HG03460 (cell line): Measurements from ENCODE around the gene CYB5R4.
"Not testable (repeated sequence)": the region's sequence is repeated elsewhere in the genome, so short reads cannot be mapped to it uniquely, and the experiment has no call there.

ENCODE experiments used
- ATAC-seq: cut with Tn5 transposase; IDR thresholded peaks from one replicate; pipeline ENCODE4 v1.9.1; 2021; ENCODE audit not compliant: unreplicated experiment

Gene CYB5R4

DNA sequence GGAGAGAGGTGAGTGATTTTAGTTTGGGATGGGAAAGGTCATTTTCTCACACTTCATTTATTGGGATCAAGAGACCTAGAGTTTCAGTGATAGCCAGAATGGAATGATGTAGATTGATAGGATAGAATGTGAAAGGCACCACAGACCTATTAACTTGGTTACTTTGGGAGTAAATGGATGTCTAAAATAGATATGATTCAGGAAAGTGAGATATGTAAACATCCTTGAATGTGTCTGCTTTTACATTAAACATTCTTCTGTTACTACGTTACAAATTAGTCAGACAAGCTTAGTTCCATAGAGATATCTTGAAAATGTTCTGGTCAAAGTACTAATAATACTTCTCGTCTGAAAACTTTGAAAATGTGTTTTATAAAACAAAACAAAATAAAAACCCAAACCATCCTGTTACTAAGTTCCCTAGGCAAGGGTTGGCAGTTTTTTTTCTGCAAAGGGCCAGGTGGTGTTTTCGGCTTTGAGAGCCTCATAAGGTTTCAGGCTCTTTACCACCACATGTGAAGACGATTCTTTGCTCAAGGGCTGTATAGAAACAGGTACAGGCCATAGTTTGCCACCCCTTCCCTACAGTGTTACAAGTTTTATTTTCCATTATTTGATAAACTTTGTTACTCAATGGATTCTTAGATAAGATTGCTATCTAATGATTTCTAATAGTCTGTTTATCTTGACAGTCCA lies 3.4 kb downstream of the CYB5R4 start:
- no peak for ATAC-seq

DNA sequence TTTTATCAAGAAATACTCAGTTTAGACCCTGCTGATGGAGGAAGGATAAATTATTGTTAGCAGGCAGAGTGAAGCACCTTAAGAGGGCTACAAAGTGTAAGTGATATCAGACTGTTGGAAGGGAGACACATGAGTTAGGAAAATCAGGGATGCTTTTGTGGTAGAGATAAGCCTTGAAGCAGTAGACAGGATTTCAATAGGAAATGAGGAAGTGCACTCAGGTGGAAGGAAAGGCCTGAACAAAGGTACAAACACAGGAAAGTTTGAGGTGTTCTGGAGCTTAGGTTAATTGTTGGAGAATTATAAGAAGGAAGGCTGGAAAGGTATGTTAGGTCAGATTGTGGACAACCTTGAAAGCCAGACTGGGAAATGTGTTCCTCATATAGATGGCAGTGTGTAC lies 7.6 kb downstream of the CYB5R4 start:
- no peak for ATAC-seq

DNA sequence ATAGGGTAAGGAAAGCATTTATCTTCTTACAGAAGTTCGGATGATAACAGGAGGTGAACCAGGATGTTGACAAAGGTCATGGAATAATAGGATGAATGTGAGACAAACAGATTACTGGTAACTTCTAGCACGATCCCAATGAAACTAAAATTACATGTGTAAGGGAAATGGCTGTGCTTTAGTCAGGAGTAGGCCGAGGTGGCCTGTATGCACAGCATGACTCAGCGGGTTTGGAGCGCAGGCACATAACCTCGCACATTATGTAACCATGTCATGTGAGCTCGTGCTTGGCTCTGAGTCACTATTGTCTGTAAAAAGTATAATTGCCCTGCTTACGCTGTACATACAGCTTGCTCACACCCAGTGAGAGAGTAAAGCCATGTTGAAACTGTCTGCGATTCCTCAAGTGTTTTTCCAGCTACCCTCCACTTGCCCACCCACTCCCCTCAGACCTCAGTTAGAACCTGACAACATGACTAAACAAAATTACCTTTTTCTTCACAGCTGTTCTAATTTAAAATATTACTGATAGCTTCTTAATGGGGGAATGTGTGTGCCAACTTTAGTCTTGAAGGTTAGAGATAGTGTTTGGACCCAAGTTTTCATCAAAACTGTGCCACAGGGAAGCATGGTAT lies 8.2 kb downstream of the CYB5R4 start:
- no peak for ATAC-seq

DNA sequence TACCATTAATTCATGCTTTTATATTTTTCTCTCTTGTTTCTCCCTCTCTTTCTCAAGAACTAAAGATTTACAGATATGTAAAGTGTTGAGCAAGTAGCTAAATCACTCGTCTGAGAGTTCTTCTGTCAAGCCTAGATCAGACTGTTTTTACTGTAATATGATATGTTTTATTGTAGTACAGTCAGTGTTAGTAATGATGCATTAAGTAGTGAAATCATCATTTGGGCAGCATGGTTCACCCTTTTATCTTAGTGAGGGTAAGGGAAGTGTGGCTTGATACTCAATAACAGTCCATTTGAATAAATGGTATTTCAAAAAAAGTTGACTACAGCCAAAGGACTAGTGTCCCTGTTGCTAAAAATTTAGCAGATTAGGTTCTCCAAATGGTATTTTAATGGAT lies 9.2 kb downstream of the CYB5R4 start:
- ATAC-seq, result no peak

DNA sequence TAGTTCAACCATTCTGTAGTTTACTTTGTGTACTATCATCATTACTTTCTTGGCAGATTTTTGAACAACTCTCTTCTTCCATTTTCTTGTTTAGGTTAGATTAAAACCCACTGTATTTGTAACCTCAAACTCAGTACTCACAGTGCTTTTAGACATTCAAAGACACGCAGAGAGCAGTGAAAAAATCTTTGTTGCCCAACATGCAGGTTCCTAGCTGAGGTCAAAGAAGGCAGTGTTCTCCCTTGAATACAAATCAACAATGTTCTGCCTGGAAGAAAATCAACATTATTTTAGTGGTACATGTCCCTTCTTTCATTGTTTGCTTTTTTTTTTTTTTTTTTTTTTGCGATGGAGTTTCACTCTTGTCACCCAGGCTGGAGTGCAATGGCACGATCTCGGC lies 11.2 kb downstream of the CYB5R4 start:
- no peak for ATAC-seq

DNA sequence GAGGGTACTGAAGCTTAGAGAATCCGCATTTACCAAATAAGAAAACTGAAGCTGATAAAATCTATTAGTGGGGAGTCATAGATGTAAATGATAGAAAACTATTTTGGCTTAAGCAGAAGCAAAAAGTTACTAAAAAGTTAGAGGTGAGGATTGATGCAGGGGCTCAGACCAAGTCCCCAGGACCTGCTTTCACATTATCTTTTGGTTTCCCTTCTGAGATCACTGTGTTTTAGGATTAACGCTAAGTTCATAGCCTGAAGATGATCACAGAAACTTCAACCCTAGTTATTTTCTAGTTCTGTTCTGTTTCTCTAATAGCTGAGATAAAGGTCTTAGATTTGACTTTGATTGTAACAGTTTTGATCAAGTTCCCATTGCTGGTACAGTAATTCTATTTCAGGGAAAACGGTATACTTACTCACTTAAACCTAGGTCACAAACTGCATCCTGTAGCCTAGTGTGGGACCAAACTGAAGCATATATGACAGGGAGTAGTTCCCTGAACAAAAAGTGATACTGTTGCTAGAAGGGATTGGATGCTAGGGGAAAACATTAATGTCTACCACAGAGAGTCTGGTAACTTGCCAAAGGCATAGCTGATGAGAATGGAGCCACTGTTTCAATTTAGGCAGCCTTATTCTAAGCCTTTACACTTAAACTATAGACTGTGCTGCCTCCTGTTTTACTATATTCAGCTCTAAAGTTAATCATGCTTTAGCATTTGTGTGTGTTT lies 13.1 kb downstream of the CYB5R4 start:
- no peak for ATAC-seq

DNA sequence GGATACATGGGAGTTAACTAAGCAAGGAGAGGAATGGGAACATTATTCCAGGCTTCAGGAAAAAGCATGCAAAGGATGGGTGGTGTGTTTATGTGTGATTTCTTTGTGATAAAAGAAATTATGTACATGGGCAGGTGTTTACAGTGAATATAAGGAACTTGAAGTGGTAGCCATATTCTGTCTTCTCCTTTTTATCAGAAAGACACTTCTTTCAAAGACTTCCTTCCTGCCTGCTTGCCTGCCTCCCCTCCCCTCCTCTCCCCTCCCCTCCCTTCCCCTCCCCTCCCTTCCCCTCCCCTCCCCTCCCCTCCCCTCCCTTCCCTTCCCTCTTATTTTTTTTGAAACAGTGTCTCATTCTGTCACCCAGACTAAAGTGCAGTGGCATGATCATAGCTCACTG lies 14.4 kb downstream of the CYB5R4 start:
- no peak for ATAC-seq

DNA sequence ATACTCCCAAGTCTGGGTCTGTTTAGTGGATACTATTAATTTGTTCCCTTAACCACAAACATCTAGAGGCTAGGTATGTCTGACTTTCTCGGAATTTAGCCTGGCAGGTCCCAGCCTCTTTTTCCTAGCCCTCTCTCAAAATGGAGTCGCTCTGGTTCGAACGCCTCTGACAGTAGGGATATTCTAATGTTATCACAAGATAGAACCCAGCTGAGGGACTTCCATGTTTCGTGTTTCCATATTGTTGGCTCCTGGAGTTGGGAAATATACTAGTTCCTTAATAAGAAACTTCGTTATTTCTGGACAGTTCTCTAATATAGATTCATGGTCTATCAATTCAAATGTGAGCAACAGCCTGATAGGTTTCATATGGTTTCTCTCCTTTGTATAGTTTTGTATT lies 16.4 kb downstream of the CYB5R4 start:
- no peak for ATAC-seq

DNA sequence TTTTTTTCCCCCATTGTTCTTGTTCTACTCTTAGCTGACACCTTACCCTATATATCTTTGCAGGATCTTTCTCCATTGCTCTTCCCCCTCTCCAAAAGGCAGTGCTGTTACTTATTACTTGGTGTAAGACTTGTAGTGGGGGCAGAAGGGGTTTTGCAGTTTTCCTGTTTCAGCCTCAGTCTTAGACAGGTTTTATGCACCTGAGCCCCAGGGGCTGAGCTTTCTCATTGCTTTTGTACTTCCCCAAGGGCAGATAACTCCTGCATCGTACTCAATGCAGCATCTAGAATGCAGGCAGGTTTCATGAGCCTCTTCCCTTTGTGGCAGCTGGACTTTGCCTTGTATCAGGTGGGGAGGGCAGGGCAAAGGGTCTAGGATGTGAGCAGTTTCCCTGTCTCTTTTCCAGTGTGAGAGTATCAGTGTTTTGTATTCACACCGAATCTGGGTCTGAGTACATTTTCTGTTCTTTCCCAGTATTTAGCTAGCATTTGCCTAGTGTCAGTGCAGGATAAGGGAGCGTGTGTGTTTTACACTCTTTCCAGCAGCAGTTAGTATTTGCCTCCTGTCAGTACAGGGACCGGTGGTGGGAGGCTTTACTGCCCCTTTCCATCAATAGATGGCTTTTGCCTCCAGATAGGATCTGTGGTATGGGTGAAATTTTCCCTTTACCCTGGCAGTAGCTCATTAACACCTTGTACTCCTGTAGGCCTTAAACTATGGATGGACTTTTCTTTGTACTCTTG lies 19.6 kb downstream of the CYB5R4 start:
- ATAC-seq, result no peak

DNA sequence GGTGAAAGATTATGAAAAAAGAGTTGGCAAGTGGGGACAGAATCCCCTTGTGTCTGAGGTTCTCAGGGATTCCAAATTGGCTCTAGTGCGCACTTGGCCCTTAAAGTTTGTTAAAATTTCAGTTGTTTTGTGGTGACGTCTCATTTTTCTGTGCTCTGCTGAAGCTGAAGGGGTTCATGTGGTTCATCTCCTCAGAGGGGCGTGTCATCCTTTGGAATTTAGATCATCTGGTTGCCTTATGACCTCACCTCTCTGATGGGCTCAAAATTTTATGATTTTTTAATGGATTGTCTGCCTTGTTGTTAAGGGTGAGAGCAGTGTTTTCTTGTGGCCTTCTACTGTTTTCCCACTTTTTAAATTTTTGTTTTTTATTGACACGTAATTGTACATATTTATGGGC lies 20.3 kb downstream of the CYB5R4 start:
- no peak for ATAC-seq

DNA sequence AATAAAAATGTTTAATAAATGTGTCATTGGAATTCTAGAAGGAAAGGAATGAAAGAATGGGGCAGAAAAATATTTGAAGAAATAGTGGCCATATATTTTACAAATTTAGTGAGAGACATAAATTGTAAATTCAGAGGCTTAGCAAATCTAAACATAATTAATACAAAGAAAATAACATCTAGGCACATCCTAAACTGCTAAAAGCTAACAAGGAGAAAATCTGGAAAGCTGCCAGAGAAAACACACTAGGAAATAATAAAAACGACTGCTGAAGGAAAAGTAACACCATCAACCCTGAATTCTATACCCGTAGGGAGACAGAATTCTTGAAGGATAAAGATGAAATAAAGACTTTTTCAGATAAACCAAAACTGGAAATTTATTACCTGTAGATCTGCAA lies 23.8 kb downstream of the CYB5R4 start:
- no peak for ATAC-seq

DNA sequence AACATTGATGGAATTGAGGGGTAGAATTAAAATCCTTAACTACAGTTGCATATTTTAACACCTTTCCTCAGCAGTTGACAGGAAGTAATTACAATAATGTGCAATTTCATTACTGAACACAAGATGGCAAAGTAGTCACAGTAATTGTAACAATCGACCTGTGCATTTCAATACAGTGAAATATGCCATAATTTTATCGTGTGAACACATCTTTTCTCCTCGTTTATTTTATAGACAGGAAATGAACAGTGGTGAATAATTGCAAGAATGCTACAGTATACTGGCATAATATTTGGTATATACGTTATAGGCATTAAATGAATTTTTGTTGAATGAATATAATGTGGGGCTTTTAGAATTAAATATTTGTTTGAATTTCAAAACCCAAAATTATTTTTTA lies 25.0 kb downstream of the CYB5R4 start:
- ATAC-seq, result peak; percentile 86

DNA sequence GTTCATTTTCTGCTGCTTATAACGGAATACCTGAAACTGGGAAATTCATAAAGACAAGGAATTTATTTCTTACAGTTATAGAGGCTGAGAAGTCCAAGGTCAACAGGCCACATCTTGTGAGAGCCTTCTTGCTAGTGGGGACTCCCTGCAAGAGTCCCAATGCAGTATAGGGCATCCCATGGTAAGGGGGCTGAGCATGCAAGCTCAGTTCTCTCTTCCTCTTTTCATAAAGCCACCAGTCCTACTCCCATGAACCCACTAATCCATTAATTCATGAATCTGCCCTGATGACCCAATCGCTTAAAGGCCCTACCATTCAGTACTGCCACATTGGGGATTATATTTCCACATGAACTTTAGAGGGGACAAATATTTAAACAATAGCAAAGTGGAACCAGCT lies 26.5 kb downstream of the CYB5R4 start:
- no peak for ATAC-seq

DNA sequence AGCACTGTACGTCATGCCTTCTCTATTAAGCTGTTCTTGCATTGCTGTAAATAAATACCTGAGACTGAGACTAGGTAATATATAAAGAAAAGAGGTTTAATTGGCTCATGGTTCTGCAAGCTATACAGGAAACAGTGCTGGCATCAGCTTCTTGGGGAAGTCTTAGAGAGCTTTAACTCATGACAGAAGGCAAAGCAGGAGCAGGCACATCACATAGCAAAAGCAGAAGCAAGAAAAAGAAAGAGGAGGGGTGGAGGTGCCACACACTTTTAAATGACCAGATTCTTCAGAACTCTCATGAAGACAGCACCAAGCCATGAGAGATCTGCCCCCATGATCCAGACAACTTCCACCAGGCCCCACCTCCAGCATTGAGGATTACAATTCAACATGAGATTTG lies 30.1 kb downstream of the CYB5R4 start:
- no peak for ATAC-seq

DNA sequence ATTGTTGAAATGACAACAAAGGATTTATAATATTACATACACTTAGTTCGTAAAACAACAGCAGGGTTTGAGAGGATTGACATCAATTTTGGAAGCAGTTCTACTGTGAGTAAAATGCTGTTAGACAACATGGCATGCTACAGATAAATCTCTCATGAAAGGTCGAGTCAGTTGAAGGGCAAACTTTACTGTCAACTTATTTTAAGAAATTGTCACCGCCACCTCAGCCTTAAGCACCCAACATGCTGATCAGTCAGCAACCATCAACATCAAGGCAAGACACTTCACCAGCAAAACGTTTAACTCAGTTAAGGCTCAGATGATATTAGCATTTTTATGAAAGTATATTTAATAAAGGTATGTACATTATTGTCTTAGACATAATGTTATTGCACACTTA lies 31.0 kb downstream of the CYB5R4 start:
- no peak for ATAC-seq

DNA sequence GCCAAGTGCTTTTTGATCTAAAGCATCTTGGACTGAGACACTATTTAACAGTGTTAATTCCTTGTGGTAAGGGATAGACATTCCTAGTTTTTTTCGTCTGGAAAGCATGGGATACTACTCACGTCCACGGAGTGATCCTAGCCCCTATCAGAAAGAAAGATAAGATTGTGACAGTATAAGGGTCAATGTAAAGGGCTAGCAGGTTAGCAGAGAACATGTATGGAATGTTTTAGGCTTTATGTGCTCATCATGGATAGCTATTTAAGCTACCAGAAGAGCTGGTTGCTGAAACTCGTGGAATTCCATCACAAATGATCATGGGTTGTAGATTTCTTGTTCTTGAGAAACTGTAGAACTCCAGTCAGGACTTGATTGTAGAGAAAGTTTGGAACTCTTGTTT lies 32.1 kb downstream of the CYB5R4 start:
- ATAC-seq, result no peak

DNA sequence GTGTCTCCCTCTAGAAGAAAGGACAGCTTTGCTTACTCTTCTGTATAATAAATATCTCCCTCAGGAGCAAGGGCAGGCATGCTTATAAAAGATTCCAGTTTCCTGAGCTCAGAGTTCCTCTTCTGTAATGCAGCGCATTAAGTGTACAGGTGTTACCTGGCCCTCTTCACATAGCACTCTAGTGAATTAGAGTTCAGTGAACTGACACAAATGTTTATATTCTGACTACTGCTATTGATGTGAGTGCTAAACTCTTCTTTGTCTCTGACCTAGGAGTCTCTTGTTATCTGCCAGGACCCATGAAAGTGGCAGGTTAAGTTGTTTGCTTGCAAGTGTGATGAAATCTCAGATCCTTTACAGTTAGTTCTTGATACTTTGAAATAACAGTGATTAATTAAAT lies 33.5 kb downstream of the CYB5R4 start:
- ATAC-seq, result no peak

DNA sequence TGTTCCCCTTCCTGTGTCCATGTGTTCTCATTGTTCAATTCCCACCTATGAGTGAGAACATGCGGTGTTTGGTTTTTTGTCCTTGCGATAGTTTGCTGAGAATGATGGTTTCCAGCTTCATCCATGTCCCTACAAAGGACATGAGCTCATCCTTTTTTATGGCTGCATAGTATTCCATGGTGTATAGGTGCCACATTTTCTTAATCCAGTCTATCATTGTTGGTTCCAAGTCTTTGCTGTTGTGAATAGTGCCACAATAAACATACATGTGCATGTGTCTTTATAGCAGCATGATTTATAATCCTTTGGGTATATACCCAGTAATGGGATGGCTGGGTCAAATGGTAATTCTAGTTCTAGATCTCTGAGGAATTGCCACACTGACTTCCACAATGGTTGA lies 37.6 kb downstream of the CYB5R4 start:
- not testable (repeated sequence) for ATAC-seq

DNA sequence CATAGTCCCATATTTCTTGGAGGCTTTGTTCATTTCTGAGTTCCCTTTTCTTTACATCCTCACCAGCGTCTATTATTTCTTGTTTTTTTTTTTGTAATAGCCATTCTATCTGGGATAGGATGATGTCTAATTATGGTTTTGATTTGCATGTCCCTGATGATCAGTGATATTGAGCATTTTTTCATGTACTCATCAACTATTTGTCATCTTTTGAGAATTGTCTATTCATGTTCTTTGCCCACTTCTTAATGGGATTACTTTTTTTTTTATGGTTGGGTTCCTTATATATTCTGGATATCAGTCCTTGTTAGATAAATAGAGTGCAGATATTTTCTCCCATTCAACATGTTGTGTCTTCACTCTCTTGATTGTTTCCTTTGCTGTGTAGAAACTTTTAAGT lies 42.1 kb downstream of the CYB5R4 start:
- no peak for ATAC-seq

DNA sequence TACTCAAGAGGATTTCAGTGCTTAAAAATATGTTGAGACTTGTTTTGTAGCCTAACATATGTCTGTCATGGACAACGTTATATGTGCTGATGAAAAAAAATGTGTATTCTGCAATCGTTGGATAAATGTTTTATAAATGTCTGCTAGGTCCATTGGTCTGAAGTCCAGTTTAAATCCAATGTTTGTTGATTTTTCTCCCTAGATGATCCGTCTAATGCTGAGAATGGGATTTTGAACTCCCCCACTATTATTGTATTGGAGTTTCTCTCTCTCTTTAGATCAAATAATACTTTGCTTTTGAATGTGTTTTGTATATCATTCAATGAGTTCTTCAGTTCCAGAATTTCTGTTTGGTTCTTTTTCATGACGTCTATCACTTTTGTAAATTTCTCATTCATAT lies 44.9 kb downstream of the CYB5R4 start:
- ATAC-seq, result no peak

DNA sequence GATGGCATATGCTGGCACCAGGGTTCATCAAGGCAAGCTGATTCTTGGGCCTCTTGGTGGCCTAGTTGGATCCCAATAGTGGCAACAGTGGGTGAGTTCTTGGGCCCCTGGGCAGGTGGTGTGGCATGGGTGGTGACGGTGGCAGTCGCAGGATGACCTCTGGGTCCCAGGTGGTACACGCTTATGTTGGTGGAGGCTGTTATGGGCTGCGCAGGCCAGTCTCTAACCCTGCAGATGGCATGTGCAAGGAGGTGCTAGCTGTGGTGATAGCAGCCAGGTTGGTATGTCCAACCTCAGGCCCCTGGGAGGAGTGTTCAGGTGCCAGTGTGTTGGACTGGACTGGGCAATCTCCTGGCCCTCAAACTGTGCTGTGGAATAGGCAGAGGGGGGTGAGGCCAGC lies 46.2 kb downstream of the CYB5R4 start:
- ATAC-seq, result no peak
